Activated T-cell treated with anti-CD3 and anti-CD28 coated beads, Interleukin-2, amount 50 U/mL, for 24 hours (primary cell): ENCODE results near the gene ST6GALNAC3.
"Not testable (repeated sequence)": the region's sequence is repeated elsewhere in the genome, so short reads cannot be mapped to it uniquely, and the experiment has no call there.

Experiments
- DNase-seq: peaks from one replicate; pipeline ENCODE4 v3.0.0-alpha.2; 2020
- H3K27ac Mint-ChIP-seq: 2 replicates; pipeline ENCODE4 v1.8.0; 2020; ENCODE audit warnings: mild to moderate bottlenecking, mixed read lengths
- H3K27me3 Mint-ChIP-seq: 2 replicates; pipeline ENCODE4 v1.8.0; 2020; ENCODE audit warnings: mixed read lengths
- H3K36me3 Mint-ChIP-seq: 2 replicates; pipeline ENCODE4 v1.8.0; 2020; ENCODE audit warnings: low read depth, mixed read lengths
- H3K4me1 Mint-ChIP-seq: 2 replicates; pipeline ENCODE4 v1.8.0; 2020; ENCODE audit warnings: low read depth, mixed read lengths
- H3K4me3 Mint-ChIP-seq: 2 replicates; pipeline ENCODE4 v1.8.0; 2020; ENCODE audit warnings: mild to moderate bottlenecking, moderate library complexity, mixed read lengths
- H3K9me3 Mint-ChIP-seq: 2 replicates; pipeline ENCODE4 v1.8.0; 2020; ENCODE audit warnings: mixed read lengths

Gene ST6GALNAC3

DNA sequence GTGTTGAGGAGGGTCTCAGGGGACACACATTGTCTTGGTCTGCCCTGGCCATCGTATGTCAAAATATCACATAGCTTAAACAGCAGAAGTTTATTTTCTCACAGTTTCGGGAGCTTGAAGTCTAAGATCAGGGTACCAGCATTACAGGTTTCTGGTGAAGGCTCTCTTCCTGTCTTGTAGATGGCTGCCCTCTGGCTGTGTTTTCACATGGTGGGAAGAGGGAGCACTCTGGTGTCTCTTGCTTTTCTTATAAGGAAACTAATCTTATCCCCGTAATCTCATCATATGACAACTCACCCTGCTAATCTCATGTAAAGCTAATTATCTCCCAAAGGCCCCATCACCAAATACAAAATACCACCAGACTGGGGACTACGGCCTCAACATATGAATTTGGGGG, 545.8 kb downstream of the ST6GALNAC3 start:
- no peak overlapping the region for H3K4me3 Mint-ChIP-seq

DNA sequence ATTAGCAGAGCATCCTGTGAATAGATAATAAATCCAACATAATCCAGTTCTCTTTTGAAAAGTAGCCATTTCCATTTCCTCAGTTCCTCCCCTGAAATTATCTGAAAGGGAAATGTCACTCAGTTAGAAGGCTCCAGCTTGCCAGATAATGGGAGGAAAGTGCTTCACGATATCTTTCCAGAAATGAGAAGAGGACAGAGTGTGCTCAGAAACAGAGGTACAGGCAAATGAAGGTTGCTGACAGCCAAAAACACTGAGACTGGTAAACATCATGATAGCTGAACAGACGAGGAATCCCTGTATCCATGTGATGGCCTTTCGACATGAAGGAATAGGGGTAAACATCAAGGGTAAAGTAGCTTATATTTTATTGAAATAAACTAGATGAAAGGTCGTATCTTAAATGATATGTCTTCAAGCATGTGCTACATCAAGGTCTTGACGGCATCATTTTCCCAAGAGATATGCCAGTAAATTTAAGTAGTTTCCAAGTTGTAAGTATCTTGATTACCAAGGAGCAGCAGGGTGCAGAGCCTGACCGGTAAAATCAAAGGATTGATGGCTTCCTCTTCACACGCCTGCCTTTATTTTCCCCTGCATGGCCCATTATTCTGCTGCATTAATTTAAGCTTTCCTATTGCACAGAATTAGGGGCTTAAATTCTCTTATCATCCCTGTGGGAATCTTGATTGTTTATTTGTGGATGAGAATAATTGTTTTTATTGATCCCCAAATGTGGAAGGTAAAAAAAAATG, 548.4 kb downstream of the ST6GALNAC3 start:
- no peak for DNase-seq
- no peak overlapping the region for H3K4me3 Mint-ChIP-seq
- H3K27ac Mint-ChIP-seq, result no peak overlapping the region
- no peaks in the 10 kb centered on the region for H3K36me3 Mint-ChIP-seq
- no peaks in the 10 kb centered on the region for H3K4me1 Mint-ChIP-seq
- no peaks in the 10 kb centered on the region for H3K9me3 Mint-ChIP-seq
- H3K27me3 Mint-ChIP-seq, result no peaks in the 10 kb centered on the region

More for the DNA sequence above, 545.8 kb downstream of the ST6GALNAC3 start:
- DNase-seq, result no peak
- no peaks in the 10 kb centered on the region for H3K36me3 Mint-ChIP-seq
- H3K27me3 Mint-ChIP-seq, result no peaks in the 10 kb centered on the region
- no peaks in the 10 kb centered on the region for H3K9me3 Mint-ChIP-seq
- H3K4me1 Mint-ChIP-seq, result no peaks in the 10 kb centered on the region
- no peak overlapping the region for H3K27ac Mint-ChIP-seq

DNA sequence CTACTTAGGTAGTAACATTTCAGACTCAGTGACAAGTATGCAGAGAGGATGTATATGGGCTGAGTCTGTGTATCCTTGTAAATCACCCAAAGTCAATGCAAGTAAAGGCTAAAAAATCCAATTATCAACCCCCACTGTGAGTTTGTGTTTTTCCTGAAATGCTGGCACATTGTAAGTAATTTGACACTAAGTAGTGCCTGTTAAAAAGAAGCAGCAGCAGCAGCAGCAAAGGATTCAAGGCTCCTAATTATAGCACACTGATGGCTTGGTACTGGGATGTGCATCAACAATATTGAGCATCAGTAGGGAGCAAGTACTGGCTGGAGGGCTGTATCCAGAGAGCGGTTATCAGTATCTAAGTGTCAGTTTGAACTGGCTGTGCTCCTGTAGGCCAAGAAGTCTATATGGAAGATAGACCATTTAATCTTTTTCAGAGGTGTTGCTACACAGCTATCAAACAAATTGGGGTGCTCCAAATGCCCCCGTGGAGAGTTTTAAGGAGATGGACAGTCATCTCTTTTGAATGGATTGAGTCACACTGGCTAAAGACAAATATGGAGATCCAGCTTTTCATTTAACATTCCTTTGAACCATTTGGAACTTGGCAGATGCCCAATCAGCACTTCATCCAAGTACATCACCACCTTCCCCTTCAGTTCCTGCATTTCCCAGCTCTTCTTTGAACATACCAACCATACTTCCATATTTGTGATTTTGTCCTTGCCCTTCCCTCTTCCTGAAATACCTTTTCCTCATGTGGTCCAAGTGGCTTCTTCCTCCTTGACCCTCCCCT, 551.5 kb downstream of the ST6GALNAC3 start:
- no peak for DNase-seq
- Mint-ChIP-seq H3K9me3 (peaks cover 3% of the 10 kb centered on the region), H3K4me1 (no peaks in the 10 kb centered on the region)

DNA sequence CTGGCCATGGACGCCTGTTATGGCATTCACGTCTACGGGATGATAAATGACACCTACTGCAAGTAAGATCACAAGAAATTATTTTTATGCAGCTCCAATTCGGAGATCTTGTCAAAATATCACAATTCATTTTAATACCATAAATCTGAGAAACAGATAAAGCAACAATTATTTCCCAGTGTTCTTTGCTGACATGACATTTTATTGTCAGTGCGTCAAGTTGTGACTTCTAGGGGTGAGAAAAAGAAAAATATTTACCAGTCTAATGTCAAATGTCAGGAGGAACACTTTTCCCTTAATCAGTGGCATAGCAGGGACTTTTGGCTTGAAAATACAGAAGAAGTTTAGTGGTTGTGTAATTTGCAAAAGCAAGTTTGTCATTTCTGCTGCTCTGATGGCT, 553.0 kb downstream of the ST6GALNAC3 start:
- Mint-ChIP-seq H3K27ac (no peak overlapping the region), H3K4me3 (no peak overlapping the region), H3K27me3 (no peaks in the 10 kb centered on the region), H3K36me3 (no peaks in the 10 kb centered on the region), H3K4me1 (no peaks in the 10 kb centered on the region), H3K9me3 (peaks cover 3% of the 10 kb centered on the region)
- no peak for DNase-seq

More for the DNA sequence above, 551.5 kb downstream of the ST6GALNAC3 start:
- Mint-ChIP-seq H3K36me3 (no peaks in the 10 kb centered on the region), H3K27ac (no peak overlapping the region), H3K4me3 (no peak overlapping the region), H3K27me3 (no peaks in the 10 kb centered on the region)

DNA sequence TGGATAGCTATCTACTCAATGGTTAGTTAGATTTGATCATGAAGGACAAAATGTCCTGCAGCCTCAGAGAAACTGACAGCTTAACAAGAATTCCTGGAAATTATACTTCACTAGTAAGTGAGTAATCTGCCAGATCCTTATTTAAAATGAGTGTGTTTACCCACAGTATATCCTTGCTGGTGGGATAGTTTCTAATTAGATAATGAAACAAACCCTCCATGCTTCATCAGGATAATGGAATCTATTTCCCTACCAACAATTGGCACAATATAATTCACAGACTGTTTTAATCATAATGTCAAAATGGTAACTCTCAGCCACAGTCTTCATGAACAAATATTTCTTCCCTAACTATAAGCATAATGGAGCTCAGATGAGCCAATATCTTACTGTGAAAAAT, 553.4 kb downstream of the ST6GALNAC3 start:
- no peaks in the 10 kb centered on the region for H3K36me3 Mint-ChIP-seq
- no peaks in the 10 kb centered on the region for H3K4me1 Mint-ChIP-seq
- H3K4me3 Mint-ChIP-seq, result no peak overlapping the region

DNA sequence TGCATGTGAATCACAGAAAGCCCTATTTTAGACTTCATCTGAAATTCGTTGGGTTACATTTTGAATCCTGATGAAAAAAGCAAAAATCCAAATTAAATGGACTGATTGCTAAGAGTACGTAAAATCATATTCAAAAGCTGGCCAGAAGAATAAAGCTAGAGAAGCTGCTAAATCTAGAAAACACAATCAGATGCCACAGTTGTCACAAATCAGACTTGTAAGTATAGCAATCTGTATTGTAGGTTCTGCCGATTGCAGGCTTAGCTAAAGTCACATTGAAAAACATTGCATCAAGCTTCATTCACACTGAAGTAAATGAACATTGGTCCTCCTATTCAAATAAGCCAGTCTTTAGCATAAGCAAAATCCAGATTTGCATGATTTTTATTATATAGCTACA, 557.6 kb downstream of the ST6GALNAC3 start:
- Mint-ChIP-seq H3K27ac (no peak overlapping the region), H3K9me3 (peaks cover 5% of the 10 kb centered on the region), H3K4me1 (peaks cover 14% of the 10 kb centered on the region), H3K36me3 (no peaks in the 10 kb centered on the region), H3K27me3 (no peaks in the 10 kb centered on the region), H3K4me3 (no peak overlapping the region)
- no peak for DNase-seq

More for the DNA sequence above, 553.4 kb downstream of the ST6GALNAC3 start:
- Mint-ChIP-seq H3K9me3 (peaks cover 3% of the 10 kb centered on the region), H3K27ac (no peak overlapping the region), H3K27me3 (no peaks in the 10 kb centered on the region)
- DNase-seq, result no peak

DNA sequence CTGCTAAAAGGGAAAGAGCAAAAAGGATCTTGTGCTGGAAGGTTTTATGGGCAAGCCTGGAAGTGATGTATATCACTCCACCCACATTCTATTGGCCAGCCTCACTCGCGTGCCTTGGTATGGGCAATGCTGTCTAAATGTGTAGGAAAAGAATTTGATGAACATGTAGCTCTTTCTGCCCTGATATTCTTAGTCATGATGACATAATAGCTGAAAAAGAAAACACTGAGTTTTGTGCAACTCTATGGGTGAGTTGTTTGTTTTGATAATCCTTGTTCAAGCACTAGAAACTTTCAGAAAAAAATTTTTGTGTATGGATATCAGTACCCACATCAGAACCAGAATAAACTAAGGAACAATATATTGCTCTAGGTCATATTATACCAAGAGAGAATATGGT, 561.2 kb downstream of the ST6GALNAC3 start:
- H3K27me3 Mint-ChIP-seq, result no peaks in the 10 kb centered on the region
- H3K27ac Mint-ChIP-seq, result no peak overlapping the region
- no peak overlapping the region for H3K4me3 Mint-ChIP-seq
- peaks cover 14% of the 10 kb centered on the region for H3K4me1 Mint-ChIP-seq
- DNase-seq, result no peak
- no peaks in the 10 kb centered on the region for H3K36me3 Mint-ChIP-seq
- H3K9me3 Mint-ChIP-seq, result peaks cover 2% of the 10 kb centered on the region

DNA sequence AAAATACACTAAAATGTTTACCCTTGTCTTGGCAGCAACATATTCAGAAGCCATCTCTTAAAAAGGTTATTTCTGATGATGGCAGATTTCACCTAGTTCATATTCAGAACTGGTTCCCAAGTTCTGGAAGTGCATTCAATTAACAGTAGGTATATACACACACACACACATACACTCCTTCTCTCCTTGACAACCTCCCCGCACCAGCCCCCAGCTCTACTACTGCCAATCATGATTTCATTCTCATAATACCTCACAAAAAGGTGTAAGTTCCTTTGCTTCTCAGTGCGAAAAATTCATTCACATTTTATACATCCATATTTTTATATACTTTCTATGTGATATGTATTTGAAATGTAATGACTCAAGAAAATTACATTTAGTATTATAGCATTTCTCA, 564.6 kb downstream of the ST6GALNAC3 start:
- H3K27ac Mint-ChIP-seq, result no peak overlapping the region
- DNase-seq, result no peak
- H3K4me1 Mint-ChIP-seq, result peaks cover 9% of the 10 kb centered on the region
- H3K9me3 Mint-ChIP-seq, result peaks cover 5% of the 10 kb centered on the region
- no peaks in the 10 kb centered on the region for H3K27me3 Mint-ChIP-seq
- H3K4me3 Mint-ChIP-seq, result no peak overlapping the region
- H3K36me3 Mint-ChIP-seq, result no peaks in the 10 kb centered on the region

DNA sequence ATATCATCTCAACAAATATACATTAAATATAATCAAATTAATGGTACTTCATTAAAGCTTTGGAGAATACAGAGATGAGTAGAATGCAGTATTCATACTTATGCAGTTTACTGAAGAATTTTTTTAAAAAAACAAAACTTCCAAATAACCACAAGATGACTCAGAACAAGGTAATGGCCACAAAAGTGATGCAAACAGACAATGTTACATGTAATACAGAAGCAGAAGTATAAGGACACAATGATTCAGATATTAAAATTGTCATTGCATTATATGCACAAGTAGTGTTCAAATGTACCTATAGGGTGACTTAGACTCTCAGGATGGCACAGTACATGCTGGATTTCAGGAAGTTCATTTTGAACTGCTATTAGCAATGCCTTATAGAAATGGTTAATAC, 565.5 kb downstream of the ST6GALNAC3 start:
- Mint-ChIP-seq H3K27me3 (no peaks in the 10 kb centered on the region), H3K9me3 (peaks cover 3% of the 10 kb centered on the region), H3K4me3 (no peak overlapping the region), H3K27ac (no peak overlapping the region), H3K36me3 (no peaks in the 10 kb centered on the region), H3K4me1 (peaks cover 6% of the 10 kb centered on the region)
- no peak for DNase-seq

DNA sequence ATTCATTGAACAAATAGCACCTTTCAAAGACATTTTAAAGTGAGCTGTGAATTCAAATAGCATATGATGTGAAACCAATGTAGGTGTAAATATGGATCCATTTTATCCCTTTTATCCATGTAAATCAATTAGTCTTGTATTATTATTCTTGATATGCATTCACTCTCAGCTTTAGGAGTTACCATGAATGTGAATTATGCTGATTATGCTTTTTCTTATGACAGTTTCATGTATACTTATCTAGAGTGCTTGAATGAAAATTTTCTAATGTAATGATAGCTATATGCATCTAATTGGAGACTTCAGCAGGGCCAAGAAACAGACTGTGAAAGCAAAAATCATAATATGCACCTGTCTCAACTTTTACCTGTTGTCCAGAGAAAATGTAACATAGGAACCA, 566.2 kb downstream of the ST6GALNAC3 start:
- Mint-ChIP-seq H3K27me3 (no peaks in the 10 kb centered on the region), H3K9me3 (peaks cover 3% of the 10 kb centered on the region), H3K36me3 (no peaks in the 10 kb centered on the region), H3K4me1 (peaks cover 6% of the 10 kb centered on the region), H3K27ac (no peak overlapping the region), H3K4me3 (no peak overlapping the region)
- no peak for DNase-seq

DNA sequence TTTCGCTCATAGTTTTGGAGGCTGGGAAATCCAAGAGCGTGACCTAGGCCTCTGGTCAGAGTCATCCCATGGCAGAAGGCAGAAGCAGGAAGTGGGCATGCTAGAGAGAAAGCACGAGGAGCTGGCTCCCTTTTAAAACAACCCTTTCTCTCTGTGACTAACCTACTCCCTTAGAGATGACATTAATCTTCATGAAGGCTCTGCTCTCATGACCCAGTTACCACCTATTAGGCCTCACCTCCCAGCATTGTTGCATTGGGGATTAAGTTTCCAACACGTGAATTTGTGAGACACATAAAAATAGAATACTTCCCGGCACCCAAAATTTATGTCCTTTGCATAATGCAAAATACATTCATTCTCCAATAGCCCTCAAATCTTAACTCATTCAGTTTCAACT, 569.6 kb downstream of the ST6GALNAC3 start:
- H3K36me3 Mint-ChIP-seq, result no peaks in the 10 kb centered on the region
- H3K9me3 Mint-ChIP-seq, result peaks cover 3% of the 10 kb centered on the region
- H3K4me1 Mint-ChIP-seq, result no peaks in the 10 kb centered on the region
- DNase-seq, result no peak
- H3K27ac Mint-ChIP-seq, result no peak overlapping the region
- H3K4me3 Mint-ChIP-seq, result no peak overlapping the region
- peaks cover 5% of the 10 kb centered on the region for H3K27me3 Mint-ChIP-seq

DNA sequence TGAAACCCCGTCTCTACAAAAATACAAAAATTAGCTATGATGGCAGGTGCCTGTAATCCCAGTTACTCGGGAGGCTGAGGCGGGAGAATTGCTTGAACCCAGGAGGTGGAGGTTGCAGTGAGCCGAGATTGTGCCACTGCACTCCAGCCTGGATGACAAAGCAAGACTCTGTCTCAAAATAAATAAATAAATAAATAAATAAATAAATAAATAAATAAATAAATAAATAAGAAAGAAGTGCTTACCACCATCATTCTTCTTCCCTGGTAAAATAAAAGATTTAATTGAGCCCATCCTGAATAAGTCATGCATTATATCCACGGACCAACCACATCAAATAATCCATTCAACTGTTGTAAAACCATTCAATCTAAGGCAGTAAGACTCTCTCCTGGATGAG, 578.3 kb downstream of the ST6GALNAC3 start:
- not testable (repeated sequence) for H3K36me3 Mint-ChIP-seq, H3K4me3 Mint-ChIP-seq, DNase-seq, H3K27me3 Mint-ChIP-seq, H3K27ac Mint-ChIP-seq, H3K4me1 Mint-ChIP-seq
- peaks cover 16% of the 10 kb centered on the region for H3K9me3 Mint-ChIP-seq

DNA sequence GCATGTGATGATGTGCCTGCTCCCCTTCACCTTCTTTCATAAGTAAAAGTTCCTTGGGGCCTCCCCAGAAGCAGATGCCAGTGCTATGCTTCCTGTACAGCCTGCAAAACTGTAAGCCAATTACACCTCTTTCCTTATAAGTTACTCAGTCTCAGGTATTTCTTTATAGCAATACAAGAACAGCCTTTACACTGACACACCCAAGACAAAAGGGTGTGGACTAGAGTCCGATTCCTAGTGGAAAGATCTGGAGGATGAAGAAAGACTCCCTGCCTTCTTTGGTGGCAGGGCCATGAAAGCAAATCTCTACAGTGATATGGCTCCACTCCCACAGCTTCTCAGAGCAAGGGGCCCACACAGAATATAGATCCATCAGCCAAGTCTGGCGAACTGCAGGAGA, 583.1 kb downstream of the ST6GALNAC3 start:
- Mint-ChIP-seq H3K36me3 (no peaks in the 10 kb centered on the region), H3K27ac (no peak overlapping the region), H3K4me1 (no peaks in the 10 kb centered on the region), H3K4me3 (no peak overlapping the region), H3K27me3 (no peaks in the 10 kb centered on the region), H3K9me3 (peaks cover 6% of the 10 kb centered on the region)
- DNase-seq, result no peak

DNA sequence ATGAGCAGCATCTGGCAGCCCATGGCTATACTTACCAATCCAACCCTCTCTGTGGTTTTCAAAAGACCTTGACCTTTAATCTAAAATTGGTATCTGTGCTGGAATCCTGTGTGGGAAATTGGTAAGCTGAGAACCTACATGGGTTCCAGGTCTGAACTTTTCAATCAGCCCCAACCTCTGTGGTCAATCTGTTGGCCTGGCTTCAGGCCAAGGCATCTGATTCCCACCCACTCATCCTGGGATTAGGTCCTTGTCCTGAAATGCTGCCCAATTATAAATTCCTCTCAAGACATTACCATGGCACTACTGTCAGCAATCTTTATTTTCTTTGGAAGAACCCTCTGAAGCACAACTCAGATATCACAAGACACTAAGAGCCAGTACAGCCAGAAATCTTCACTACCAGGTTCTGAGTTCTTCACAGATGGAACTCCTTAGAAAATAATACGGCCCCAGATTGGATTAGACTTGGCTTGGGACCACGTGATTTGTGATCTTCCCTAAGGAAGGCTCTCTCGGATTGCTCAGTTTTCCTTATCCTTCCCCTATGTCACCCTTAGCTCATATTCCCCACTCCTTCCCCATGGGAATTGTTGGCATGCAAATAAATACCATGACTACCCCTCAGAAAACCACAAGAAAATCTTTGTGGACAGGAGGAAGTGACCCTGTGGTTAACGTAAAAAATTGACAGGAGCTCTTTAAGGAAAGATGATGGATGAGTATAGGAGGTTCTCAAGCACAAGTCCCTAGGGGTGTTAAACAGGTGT, 584.8 kb downstream of the ST6GALNAC3 start:
- Mint-ChIP-seq H3K4me3 (no peak overlapping the region), H3K4me1 (no peaks in the 10 kb centered on the region), H3K27me3 (no peaks in the 10 kb centered on the region), H3K27ac (no peak overlapping the region), H3K36me3 (no peaks in the 10 kb centered on the region), H3K9me3 (peaks cover 8% of the 10 kb centered on the region)
- DNase-seq, result no peak

DNA sequence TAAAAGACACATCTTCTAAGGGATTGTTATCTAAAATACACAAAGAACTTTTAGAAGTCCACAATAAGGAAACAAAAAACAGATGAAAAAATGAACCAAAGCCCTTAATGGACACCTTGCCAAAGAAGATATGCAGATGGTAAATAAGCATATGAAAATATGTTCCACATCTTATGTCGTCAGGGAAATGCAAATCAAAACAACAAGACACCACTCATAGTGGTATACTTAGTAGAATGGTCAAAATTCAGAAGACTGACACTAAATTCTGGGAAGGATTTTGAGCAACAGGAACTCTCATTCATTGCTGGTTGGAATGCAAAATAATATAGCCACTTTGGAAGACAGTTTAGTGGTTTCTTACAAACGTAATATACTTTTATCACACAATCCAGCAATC, 587.0 kb downstream of the ST6GALNAC3 start:
- DNase-seq, result no peak
- H3K27me3 Mint-ChIP-seq, result no peaks in the 10 kb centered on the region
- H3K4me3 Mint-ChIP-seq, result no peak overlapping the region
- peaks cover 9% of the 10 kb centered on the region for H3K9me3 Mint-ChIP-seq
- no peak overlapping the region for H3K27ac Mint-ChIP-seq
- H3K4me1 Mint-ChIP-seq, result no peaks in the 10 kb centered on the region
- H3K36me3 Mint-ChIP-seq, result no peaks in the 10 kb centered on the region
